SK-N-SH (cell line): Measurements from ENCODE around the gene PKD2L2. TPM values are rescaled to one million over a fixed set of nuclear protein-coding genes. Genes with fewer than 3 reads are reported as not detected.

Experiments used
- CTCF ChIA-PET: fragments of 300-600, 350-600 bp; formaldehyde crosslinking; extraction: SDS; loops from one replicate; lab custom pipeline; 2021; lab: Yijun Ruan, JAX
- POLR2A ChIA-PET: fragments of 350-600 bp; sonication (Branson Sonifier 250); formaldehyde crosslinking; extraction: SDS; loops from one replicate; lab custom pipeline; 2020; ENCODE audit warnings: antibody characterized with exemption, inconsistent platforms; lab: Yijun Ruan, JAX
- DNase-seq: peaks from one replicate; pipeline ENCODE4 v3.0.0; 2012
- H2AFZ ChIP-seq: fragments of 200-600 bp; sonication (generic); 2 replicates; pipeline ENCODE4 v1.8.1; 2016; ENCODE audit warnings: antibody characterized with exemption, mild to moderate bottlenecking, low read depth
- H3F3A ChIP-seq: fragments of 200-600 bp; sonication (generic); replicated peaks from 2 replicates; pipeline ENCODE3; 2016; ENCODE audit warnings: antibody characterized with exemption, mild to moderate bottlenecking; ENCODE audit not compliant: insufficient read depth
- H3K27ac ChIP-seq, 2 experiments: fragments of 200-500 bp in 1 of 2; fragments of 200-600 bp in 1 of 2; sonication (Bioruptor generic) in 1 of 2; sonication (generic), shearing (Covaris generic) in 1 of 2; 2 replicates each; pipeline versions ENCODE4 v1.5.1 to v1.6.1; 2014 to 2016; ENCODE audit warnings: low read depth in 2 of 2, inconsistent platforms in 1 of 2, low read length in 1 of 2, mild to moderate bottlenecking in 1 of 2, mixed read lengths in 1 of 2
- H3K27me3 ChIP-seq: fragments of 200-600 bp; sonication (generic), shearing (Covaris generic); 2 replicates; pipeline ENCODE4 v1.6.1; 2016; ENCODE audit warnings: mixed run types; ENCODE audit not compliant: insufficient read depth
- H3K36me3 ChIP-seq, 2 experiments: fragments of 200-500 bp in 1 of 2; fragments of 200-600 bp in 1 of 2; sonication (Bioruptor generic) in 1 of 2; sonication (generic) in 1 of 2; replicated peaks in 1 of 2; 2 replicates each; pipeline versions ENCODE3 to v1.5.1; 2014 to 2016; ENCODE audit warnings: low read length in 1 of 2, mild to moderate bottlenecking in 1 of 2; ENCODE audit not compliant: insufficient read depth in 2 of 2, control insufficient read depth in 1 of 2
- H3K4me1 ChIP-seq, 2 experiments: fragments of 200-500 bp in 1 of 2; fragments of 200-600 bp in 1 of 2; sonication (Bioruptor generic) in 1 of 2; sonication (generic), shearing (Covaris generic) in 1 of 2; 2 replicates each; pipeline versions ENCODE4 v1.5.1 to v1.6.1; 2014 to 2016; ENCODE audit warnings: low read depth in 1 of 2, low read length in 1 of 2, mixed run types in 1 of 2; ENCODE audit not compliant: insufficient read depth in 2 of 2, control insufficient read depth in 1 of 2
- H3K4me2 ChIP-seq: fragments of 200-600 bp; sonication (generic), shearing (Covaris generic); 2 replicates; pipeline ENCODE4 v1.6.1; 2017; ENCODE audit warnings: mixed run types
- H3K4me3 ChIP-seq, 2 experiments: fragments of 200-500 bp in 1 of 2; fragments of 200-600 bp in 1 of 2; sonication (Bioruptor generic) in 1 of 2; sonication (generic), shearing (Covaris generic) in 1 of 2; 2 replicates each; pipeline versions ENCODE4 v1.5.1 to v1.8.1; 2014 to 2016; ENCODE audit warnings: low read depth in 2 of 2, inconsistent platforms in 1 of 2, low read length in 1 of 2, mild to moderate bottlenecking in 1 of 2, mixed read lengths in 1 of 2, moderate library complexity in 1 of 2
- H3K79me2 ChIP-seq: fragments of 200-600 bp; sonication (generic); 2 replicates; pipeline ENCODE4 v1.8.1; 2017; ENCODE audit warnings: mild to moderate bottlenecking; ENCODE audit not compliant: insufficient read depth
- H3K9ac ChIP-seq: fragments of 200-600 bp; sonication (generic); 2 replicates; pipeline ENCODE4 v1.6.1; 2017; ENCODE audit warnings: mixed run types
- H3K9me2 ChIP-seq: fragments of 200-600 bp; sonication (generic); 2 replicates; pipeline ENCODE4 v1.6.1; 2017; ENCODE audit warnings: mixed run types
- H3K9me3 ChIP-seq: fragments of 200-600 bp; sonication (generic); 2 replicates; pipeline ENCODE4 v1.6.1; 2017; ENCODE audit warnings: mixed run types, mild to moderate bottlenecking, moderate library complexity
- H4K20me1 ChIP-seq: fragments of 200-600 bp; sonication (generic); 2 replicates; pipeline ENCODE4 v1.6.1; 2017; ENCODE audit warnings: mild to moderate bottlenecking, mixed run types; ENCODE audit not compliant: insufficient read depth
- ELF1 ChIP-seq: IDR thresholded peaks from 2 replicates; pipeline ENCODE4 v1.4.0; 2012
- IRF3 ChIP-seq: fragments of 150-350 bp; IDR thresholded peaks from 2 replicates; pipeline ENCODE4 v1.6.1; 2016; ENCODE audit warnings: mild to moderate bottlenecking, low read depth, low read length
- JUND ChIP-seq: IDR thresholded peaks from 2 replicates; pipeline ENCODE4 v1.4.0; 2012
- MEF2A ChIP-seq: IDR thresholded peaks from 2 replicates; pipeline ENCODE4 v1.4.0; 2012; ENCODE audit warnings: low read depth, borderline replicate concordance
- NFIC ChIP-seq: IDR thresholded peaks from 2 replicates; pipeline ENCODE4 v1.4.0; 2012; ENCODE audit warnings: borderline replicate concordance
- PBX3 ChIP-seq: IDR thresholded peaks from 2 replicates; pipeline ENCODE4; 2012
- POLR2AphosphoS5 ChIP-seq: IDR thresholded peaks from 2 replicates; pipeline ENCODE4 v1.6.1; 2012; ENCODE audit warnings: low read depth, low read length
- RAD21 ChIP-seq: IDR thresholded peaks from 2 replicates; pipeline ENCODE4 v1.6.1; 2012; ENCODE audit warnings: mild to moderate bottlenecking, low read length
- RFX5 ChIP-seq: IDR thresholded peaks from 2 replicates; pipeline ENCODE4 v1.6.1; 2012; ENCODE audit warnings: mild to moderate bottlenecking, improper control_type of control experiment, low read length
- TCF12 ChIP-seq: IDR thresholded peaks from 2 replicates; pipeline ENCODE4 v1.4.0; 2012
- TEAD4 ChIP-seq: IDR thresholded peaks from 2 replicates; pipeline ENCODE4 v1.4.0; 2012; ENCODE audit warnings: mild to moderate bottlenecking, borderline replicate concordance; ENCODE audit not compliant: insufficient read depth
- WGBS: methylation state at CpG from one replicate; pipeline ENCODE4 v1.1.6; 2017; ENCODE audit warnings: low lambda C conversion rate; 5-methylcytosine and 5-hydroxymethylcytosine counted together
- polyA plus RNA-seq, 3 experiments: library from polyadenylated mRNA; depleted of rRNA; stranded (reverse); fragments of >200 nt; gene quantifications; 2 replicates each; pipeline ENCODE4 v1.2.3, GENCODE V29; 2012

The PKD2L2 gene
- polyA plus RNA-seq, 1 of the 3 experiments (the other 2 are of a cell fraction), result 0.26 TPM

GRCh38 chr5:137914758-137915157, 25.5 kb downstream of the PKD2L2 start:
- no peak for DNase-seq
- no peaks in the 10 kb centered on the region for H3K4me1 ChIP-seq
- H3K27me3 ChIP-seq, result no peaks in the 10 kb centered on the region
- no peak overlapping the region for H3K4me2 ChIP-seq
- no peaks in the 10 kb centered on the region for H3K79me2 ChIP-seq
- H3K4me3 ChIP-seq, result no peak overlapping the region
- 46% methylated on average over 2 of the region's 2 CpGs for WGBS
- H4K20me1 ChIP-seq, result no peaks in the 10 kb centered on the region
- H3K9me2 ChIP-seq, result no peaks in the 10 kb centered on the region
- TF ChIP-seq RAD21 (no peak), ELF1 (no peak)
- peaks cover 14% of the 10 kb centered on the region for H3F3A ChIP-seq
- H2AFZ ChIP-seq, result no peak overlapping the region
- H3K9ac ChIP-seq, result no peak overlapping the region
- ChIA-PET POLR2A (no interaction called here), CTCF (no interaction called here)
- H3K36me3 ChIP-seq, result no peaks in the 10 kb centered on the region
- H3K27ac ChIP-seq, result no peak overlapping the region
- H3K9me3 ChIP-seq, result peaks cover 10% of the 10 kb centered on the region; the same call in 1 of the 2 replicates

- Histone ChIP-seq H2AFZ (no peak overlapping the region), H3K79me2 (no peaks in the 10 kb centered on the region), H3K27me3 (no peaks in the 10 kb centered on the region), H3K27ac (no peak overlapping the region), H3K36me3 (no peaks in the 10 kb centered on the region), H3F3A (peaks cover 14% of the 10 kb centered on the region), H3K9me3 (peaks cover 10% of the 10 kb centered on the region; the same call in 1 of the 2 replicates), H3K9ac (no peak overlapping the region), H3K4me1 (no peaks in the 10 kb centered on the region), H3K4me2 (no peak overlapping the region), H3K4me3 (no peak overlapping the region), H4K20me1 (no peaks in the 10 kb centered on the region), H3K9me2 (no peaks in the 10 kb centered on the region)
- CTCF ChIA-PET, result no interaction called here
- POLR2A ChIA-PET, result no interaction called here
- 54% methylated on average over 1 of the region's 1 CpG for WGBS
- DNase-seq, result no peak
- TF ChIP-seq JUND (no peak), POLR2AphosphoS5 (no peak), RFX5 (no peak), TEAD4 (no peak), RAD21 (no peak), ELF1 (no peak), IRF3 (no peak), MEF2A (no peak), PBX3 (no peak), NFIC (no peak)
Observed at GRCh38 chr5:137916923-137917322, 27.7 kb downstream of the PKD2L2 start.

GRCh38 chr5:137921931-137922330, 32.7 kb downstream of the PKD2L2 start:
- Histone ChIP-seq H3K9me2 (no peaks in the 10 kb centered on the region), H3K9ac (no peak overlapping the region), H3K36me3 (peaks cover 2 to 10% of the 10 kb centered on the region in 2 experiments), H3F3A (peaks cover 3% of the 10 kb centered on the region), H3K4me1 (no peaks in the 10 kb centered on the region), H3K79me2 (no peaks in the 10 kb centered on the region), H4K20me1 (no peaks in the 10 kb centered on the region), H3K27me3 (no peaks in the 10 kb centered on the region), H3K4me3 (no peak overlapping the region), H3K27ac (no peak overlapping the region), H3K4me2 (no peak overlapping the region), H2AFZ (no peak overlapping the region), H3K9me3 (no peaks in the 10 kb centered on the region; the same call in 1 of the 2 replicates)
- ChIA-PET POLR2A (no interaction called here), CTCF (interaction anchor here (1.0 to 1.4 kb wide), 2 partner anchors 114 to 147 kb away, joined by 3 read pairs; no protein-coding TSS in a partner anchor)
- DNase-seq, result no peak
- TF ChIP-seq TEAD4 (no peak), TCF12 (0 out of 2 replicates have a peak, but pooled peaks have one; percentile 7)
- 61% methylated on average over 3 of the region's 3 CpGs for WGBS
